Renal cortical epithelial cell (primary cell): ENCODE data around the gene CETP. TPM values are rescaled to one million over a fixed set of nuclear protein-coding genes. Genes with fewer than 3 reads are reported as not detected.
"Not testable (repeated sequence)": the region's sequence is repeated elsewhere in the genome, so short reads cannot be mapped to it uniquely, and the experiment has no call there.

ENCODE experiments used
- DNase-seq: peaks from one replicate; pipeline ENCODE4 v3.0.0-alpha.2; 2011; ENCODE audit warnings: low read depth
- total RNA-seq: library from RNA; depleted of rRNA; stranded (reverse); fragments of >200 nt; gene quantifications from 2 replicates; pipeline ENCODE4 v1.2.3, GENCODE V29; 2014

CETP gene
- total RNA-seq, 1 donor from 2014 or later, result not detected

DNA sequence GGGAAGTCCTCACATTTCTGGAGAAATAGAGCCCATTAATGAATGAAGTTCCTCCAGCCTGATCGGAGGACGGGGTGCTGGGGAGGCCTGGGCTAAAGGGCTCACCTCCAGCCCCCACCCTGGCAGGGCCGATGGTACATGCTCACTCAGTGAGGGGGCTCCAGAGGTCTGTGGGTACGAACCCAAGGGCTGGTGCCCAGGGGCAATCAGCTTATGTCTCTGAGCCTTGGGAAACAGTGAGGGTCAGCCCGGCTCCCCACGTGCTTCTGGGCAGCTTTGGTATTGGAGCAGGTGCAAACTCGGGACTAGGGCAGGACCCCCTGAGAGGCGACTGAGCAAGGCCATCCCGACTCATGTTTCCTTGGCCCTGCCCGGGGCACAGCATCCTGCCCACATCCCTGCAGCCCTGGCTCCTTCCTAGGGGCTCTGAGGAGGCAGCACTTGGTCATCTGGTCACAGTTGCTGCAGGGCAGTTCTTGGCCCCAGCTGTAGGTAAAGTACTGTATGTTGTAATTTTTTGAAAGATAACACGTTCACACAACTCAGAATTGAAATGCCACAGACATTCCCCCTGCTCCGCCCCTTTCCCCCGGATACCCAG, 969 bp upstream of the CETP start:
- no peak for DNase-seq

GRCh38 chr16:56961386-56961785, 364 bp upstream of the CETP start:
- no peak for DNase-seq

DNA sequence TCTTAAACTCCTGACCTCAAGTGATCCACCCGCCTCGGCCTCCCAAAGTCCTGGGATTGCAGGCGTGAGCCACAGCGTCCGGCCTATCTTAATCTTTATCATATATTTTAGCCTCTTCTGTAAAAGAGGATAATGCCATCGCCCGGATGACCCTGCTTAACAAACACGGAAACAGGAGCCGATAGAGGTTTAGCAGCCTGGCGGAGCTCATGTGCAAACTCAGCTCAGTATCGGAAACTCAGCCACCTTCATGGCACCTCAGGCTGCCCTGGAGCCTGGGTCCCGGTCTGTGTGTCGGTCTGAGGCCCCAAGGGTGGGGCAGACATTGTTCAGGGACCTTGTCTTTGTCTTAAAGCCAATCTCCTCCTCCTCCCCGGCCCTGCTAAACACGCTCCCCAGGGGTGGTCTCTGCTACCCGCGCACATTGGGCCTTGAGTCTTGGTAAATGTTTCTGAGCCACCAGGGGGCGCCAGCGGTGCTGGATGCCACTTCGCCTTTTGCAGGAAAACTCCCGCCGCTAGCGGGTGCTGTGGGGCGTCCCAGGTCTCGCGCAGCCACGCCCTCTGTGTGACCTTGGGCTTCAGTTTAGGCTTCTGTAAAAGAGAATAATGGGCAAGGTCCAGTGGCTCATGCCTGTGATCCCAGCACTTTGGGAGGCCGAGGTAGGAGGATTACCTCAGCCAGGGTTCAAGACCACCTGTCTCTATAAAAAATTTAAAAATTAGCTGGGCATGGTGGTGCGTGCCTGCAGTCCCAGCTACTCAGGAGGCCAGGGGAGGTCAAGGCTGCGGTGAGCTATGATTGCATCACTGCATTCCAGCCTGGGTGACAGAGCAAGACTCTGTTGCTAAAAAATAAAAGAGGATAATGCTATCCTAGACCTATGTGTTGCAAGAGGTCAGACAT, 2.7 kb downstream of the CETP start:
- peak; percentile 83 for DNase-seq

- peak; percentile 75 for DNase-seq
Observed at GRCh38 chr16:56965149-56966092, 3.7 kb downstream of the CETP start.

DNA sequence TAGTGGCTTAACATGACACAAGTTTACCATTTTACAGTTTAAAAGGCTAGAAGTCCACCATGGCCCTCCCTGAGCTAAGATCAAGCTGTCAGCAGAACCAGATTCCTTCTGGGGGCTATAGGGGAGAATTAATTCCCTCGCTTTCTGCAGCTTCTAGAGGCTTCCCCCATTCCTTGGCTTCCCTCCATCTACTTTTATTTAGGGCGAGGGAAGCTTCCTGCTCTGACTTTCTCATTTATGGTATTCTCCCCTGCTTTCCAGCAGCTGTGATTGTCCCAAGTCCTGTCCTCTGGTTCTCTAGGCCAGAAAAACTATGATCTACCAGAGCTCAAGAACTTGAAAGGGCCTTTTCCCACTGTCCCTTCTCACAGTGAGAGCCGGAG, 4.3 kb downstream of the CETP start:
- no peak for DNase-seq

DNA sequence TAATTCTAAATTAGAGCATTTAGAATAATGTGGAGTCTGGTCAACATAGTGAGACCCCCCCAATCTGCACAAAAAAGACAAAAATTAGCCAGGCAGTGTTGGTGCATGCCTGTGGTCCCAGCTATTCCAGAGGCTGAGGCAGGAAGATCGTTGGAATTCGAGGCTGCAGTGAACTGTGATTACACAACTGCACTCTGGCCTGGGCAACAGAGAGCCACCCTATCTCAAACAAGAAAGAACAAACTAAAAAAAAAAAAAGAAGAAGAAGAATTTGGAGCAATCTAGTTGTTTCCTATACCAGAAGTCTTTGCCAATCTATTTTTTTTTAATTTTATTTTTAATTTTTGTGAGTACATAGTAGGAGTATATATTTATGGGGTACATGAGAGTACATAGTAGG, 6.0 kb downstream of the CETP start:
- DNase-seq, result peak; percentile 37

- no peak for DNase-seq
Observed at GRCh38 chr16:56969769-56970168, 8.0 kb downstream of the CETP start.

GRCh38 chr16:56970934-56971767, 9.4 kb downstream of the CETP start:
- DNase-seq, result no peak

GRCh38 chr16:56971768-56972043, 10.0 kb downstream of the CETP start:
- DNase-seq, result no peak

GRCh38 chr16:56972403-56973293, 10.9 kb downstream of the CETP start:
- DNase-seq, result no peak

DNA sequence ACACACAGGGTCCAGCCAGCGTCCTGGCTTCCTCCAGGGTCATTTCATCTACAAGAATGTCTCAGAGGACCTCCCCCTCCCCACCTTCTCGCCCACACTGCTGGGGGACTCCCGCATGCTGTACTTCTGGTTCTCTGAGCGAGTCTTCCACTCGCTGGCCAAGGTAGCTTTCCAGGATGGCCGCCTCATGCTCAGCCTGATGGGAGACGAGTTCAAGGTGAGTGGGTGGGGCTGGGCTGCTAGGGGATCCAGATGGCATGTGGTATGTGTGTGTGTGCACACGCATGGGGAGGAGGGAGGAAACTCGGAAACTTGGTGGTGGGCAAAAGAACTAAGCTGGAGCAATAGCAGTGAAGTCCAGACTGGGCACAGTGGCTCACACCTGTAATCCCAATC, 11.5 kb downstream of the CETP start:
- DNase-seq, result no peak

GRCh38 chr16:56973899-56974298, 12.1 kb downstream of the CETP start:
- DNase-seq, result not testable (repeated sequence)

- DNase-seq, result no peak
Observed at GRCh38 chr16:56974549-56975300, 13.0 kb downstream of the CETP start.

- DNase-seq, result no peak
Observed at GRCh38 chr16:56975714-56976113, 14.0 kb downstream of the CETP start.

- DNase-seq, result no peak
Observed at GRCh38 chr16:56977216-56977615, 15.5 kb downstream of the CETP start.

- DNase-seq, result no peak
Observed at GRCh38 chr16:56977823-56978430, 16.2 kb downstream of the CETP start.

- no peak for DNase-seq
Observed at GRCh38 chr16:56980201-56980535, 18.4 kb downstream of the CETP start.

DNA sequence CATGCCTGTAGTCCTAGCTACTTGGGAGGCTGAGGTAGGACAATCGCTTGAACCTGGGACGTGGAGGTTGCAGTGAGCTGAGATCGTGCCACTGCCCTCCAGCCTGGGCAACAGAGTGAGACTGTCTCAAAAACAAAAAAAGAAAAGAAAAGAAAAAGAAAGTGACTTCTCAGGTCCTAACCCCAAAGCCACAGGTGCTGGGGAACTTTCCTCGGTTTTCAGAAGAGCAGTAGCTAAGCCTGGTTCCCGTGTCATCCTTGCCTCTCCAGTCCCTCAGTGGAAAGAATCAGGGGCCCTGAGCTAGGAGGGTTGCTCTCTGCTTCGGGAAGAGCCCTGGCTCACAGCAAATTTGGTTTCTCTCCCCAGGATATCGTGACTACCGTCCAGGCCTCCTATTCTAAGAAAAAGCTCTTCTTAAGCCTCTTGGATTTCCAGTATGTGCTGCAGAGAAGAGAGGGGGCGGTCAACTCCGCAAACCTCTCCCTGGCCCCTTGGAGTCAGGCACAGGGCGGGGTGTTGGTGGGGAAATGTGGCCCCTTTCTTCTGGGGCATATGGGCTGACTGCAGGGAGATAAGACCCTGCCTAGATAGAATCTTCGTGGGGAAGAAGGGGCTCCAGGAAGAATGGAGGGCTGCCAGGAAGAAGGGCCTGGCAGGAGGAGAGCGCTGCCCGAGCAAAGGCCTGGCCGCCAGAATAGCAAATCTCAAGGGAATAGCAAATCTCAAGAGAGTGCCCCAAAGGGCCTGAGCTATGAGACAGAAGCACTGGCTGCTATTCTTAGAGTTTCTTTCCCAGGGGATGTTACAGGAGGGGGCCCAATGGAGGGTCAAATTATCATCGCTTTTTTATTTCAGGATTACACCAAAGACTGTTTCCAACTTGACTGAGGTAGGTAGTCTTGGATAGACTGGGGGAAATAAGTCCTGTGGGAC, 19.3 kb downstream of the CETP start:
- no peak for DNase-seq
